MCF 10A (cell line): ENCODE results near the gene PRKN. TPM values are rescaled to one million over a fixed set of nuclear protein-coding genes. Genes with fewer than 3 reads are reported as not detected.

Source experiments
- BruUV-seq: library from RNA; stranded (reverse); fragments of 400-500 nt; replicated peaks from 2 replicates; lab custom pipeline; 2021; lab: Mats Ljungman, UMichigan
- CTCF ChIA-PET: fragments of 300-600 bp; sonication (Branson Sonifier 250); formaldehyde crosslinking; extraction: SDS; loops from one replicate; lab custom pipeline; 2021; ENCODE audit warnings: antibody characterized with exemption, inconsistent platforms; lab: Yijun Ruan, JAX
- POLR2A ChIA-PET: fragments of 300-600, 350-650 bp; sonication (Branson Sonifier 250); formaldehyde crosslinking; extraction: SDS; loops from one replicate; lab custom pipeline; 2020; ENCODE audit warnings: antibody characterized with exemption, inconsistent platforms; lab: Yijun Ruan, JAX
- DNase-seq: peaks from one replicate; pipeline ENCODE4 v3.0.0-alpha.2; 2018; ENCODE audit not compliant: unreplicated experiment
- H3K27ac Mint-ChIP-seq: one replicate; pipeline ENCODE4 v1.8.0; 2022; ENCODE audit warnings: mild to moderate bottlenecking, low read depth, mixed read lengths; ENCODE audit not compliant: unreplicated experiment
- H3K27me3 Mint-ChIP-seq: one replicate; pipeline ENCODE4 v1.8.0; 2022; ENCODE audit warnings: mixed read lengths; ENCODE audit not compliant: insufficient read depth, unreplicated experiment
- H3K36me3 Mint-ChIP-seq: one replicate; pipeline ENCODE4 v1.8.0; 2022; ENCODE audit warnings: mild to moderate bottlenecking, moderate library complexity, mixed read lengths; ENCODE audit not compliant: insufficient read depth, unreplicated experiment
- H3K4me1 Mint-ChIP-seq: one replicate; pipeline ENCODE4 v1.8.0; 2022; ENCODE audit warnings: mixed read lengths; ENCODE audit not compliant: insufficient read depth, unreplicated experiment
- H3K4me3 Mint-ChIP-seq: one replicate; pipeline ENCODE4 v1.8.0; 2022; ENCODE audit warnings: mild to moderate bottlenecking, moderate library complexity, mixed read lengths; ENCODE audit not compliant: unreplicated experiment
- H3K9me3 Mint-ChIP-seq: one replicate; pipeline ENCODE4 v1.8.0; 2022; ENCODE audit warnings: mixed read lengths; ENCODE audit not compliant: unreplicated experiment
- intact Hi-C: fragments of 100-400 bp; cut with micrococcal nuclease; formaldehyde crosslinking; loops from 2 replicates; pipeline ENCODE4 v1.14.1; 2022
- total RNA-seq: library from RNA; stranded (reverse); gene quantifications from 2 replicates; pipeline ENCODE4 v1.2.3, GENCODE V29; 2022
- TF ChIP-seq, protein P1 (sequence below): fragments of 200-600 bp; IDR thresholded peaks from one replicate; pipeline ENCODE4 v1.8.0; 2022; ENCODE audit warnings: antibody characterized with exemption, mild to moderate bottlenecking; ENCODE audit not compliant: unreplicated experiment

The PRKN gene
- total RNA-seq, 1 experiment from 2014 or later: 2.5 TPM

DNA sequence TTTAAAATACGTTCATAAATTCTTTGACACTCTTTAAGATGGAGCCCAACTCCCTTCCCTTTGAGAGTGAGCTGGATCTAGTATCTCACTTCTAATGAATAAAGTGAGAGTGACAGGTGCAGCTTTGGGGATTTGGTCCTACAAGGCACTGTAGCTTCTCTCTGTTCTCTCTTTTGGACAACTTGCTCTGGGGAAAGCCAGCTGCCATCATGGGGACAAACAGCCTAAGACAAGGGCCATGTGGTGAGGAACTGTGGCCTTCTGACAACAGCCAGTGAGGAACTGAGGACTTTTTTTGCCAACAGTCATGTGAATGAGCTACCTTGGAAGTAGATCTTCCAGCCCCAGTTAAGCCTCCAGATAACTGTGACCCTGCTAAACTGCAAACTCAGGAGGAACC, 1180.9 kb downstream of the PRKN start:
- Mint-ChIP-seq H3K36me3 (peaks cover 6% of the 10 kb centered on the region), H3K27ac (no peak overlapping the region), H3K27me3 (no peaks in the 10 kb centered on the region), H3K4me3 (no peak overlapping the region), H3K9me3 (peaks cover 13% of the 10 kb centered on the region), H3K4me1 (peaks cover 9% of the 10 kb centered on the region)
- intact Hi-C loops: no loop called here
- ChIA-PET POLR2A (no interaction called here), CTCF (interaction anchor here (0.6 kb wide), 1 partner anchor 12 kb away, joined by 4 read pairs; no protein-coding TSS in a partner anchor)
- no peak for DNase-seq
- no TSS peak for BruUV-seq
- TF ChIP-seq, protein P1, sequence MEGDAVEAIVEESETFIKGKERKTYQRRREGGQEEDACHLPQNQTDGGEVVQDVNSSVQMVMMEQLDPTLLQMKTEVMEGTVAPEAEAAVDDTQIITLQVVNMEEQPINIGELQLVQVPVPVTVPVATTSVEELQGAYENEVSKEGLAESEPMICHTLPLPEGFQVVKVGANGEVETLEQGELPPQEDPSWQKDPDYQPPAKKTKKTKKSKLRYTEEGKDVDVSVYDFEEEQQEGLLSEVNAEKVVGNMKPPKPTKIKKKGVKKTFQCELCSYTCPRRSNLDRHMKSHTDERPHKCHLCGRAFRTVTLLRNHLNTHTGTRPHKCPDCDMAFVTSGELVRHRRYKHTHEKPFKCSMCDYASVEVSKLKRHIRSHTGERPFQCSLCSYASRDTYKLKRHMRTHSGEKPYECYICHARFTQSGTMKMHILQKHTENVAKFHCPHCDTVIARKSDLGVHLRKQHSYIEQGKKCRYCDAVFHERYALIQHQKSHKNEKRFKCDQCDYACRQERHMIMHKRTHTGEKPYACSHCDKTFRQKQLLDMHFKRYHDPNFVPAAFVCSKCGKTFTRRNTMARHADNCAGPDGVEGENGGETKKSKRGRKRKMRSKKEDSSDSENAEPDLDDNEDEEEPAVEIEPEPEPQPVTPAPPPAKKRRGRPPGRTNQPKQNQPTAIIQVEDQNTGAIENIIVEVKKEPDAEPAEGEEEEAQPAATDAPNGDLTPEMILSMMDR: no peak

DNA sequence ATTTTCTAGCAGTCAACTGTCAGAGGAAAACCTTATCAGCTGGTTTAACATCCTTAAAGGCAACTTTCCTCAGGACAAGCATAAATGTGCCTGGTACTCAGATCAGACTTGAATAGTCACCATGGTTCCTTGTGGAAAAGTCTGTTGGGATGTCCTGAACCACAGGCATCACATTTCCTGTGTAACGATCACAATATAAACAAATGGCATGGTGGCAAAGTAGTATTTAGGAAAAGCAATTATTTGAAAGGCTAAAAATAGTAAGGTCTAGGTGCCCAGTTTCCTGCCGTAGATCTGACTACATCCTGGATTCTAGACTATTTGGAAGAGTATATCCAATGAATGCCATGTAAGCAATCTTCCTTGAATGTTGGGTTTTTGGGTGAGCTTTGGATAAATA, 1181.8 kb downstream of the PRKN start:
- intact Hi-C loops: no loop called here
- no peaks in the 10 kb centered on the region for H3K27me3 Mint-ChIP-seq
- H3K27ac Mint-ChIP-seq: no peak overlapping the region
- peaks cover 7% of the 10 kb centered on the region for H3K9me3 Mint-ChIP-seq
- H3K4me1 Mint-ChIP-seq: peaks cover 9% of the 10 kb centered on the region
- TF ChIP-seq, protein P1: no peak
- H3K4me3 Mint-ChIP-seq: no peak overlapping the region
- no peak for DNase-seq
- ChIA-PET CTCF (interaction anchor here (0.6 kb wide), 3 partner anchors 13 to 31 kb away, joined by 3 to 4 read pairs (median 3); no protein-coding TSS in a partner anchor), POLR2A (no interaction called here)
- peaks cover 6% of the 10 kb centered on the region for H3K36me3 Mint-ChIP-seq
- no TSS peak for BruUV-seq

- DNase-seq: no peak
- intact Hi-C loops: no loop called here
- BruUV-seq: no TSS peak
- Mint-ChIP-seq H3K27me3 (no peaks in the 10 kb centered on the region), H3K4me1 (peaks cover 2% of the 10 kb centered on the region), H3K36me3 (no peaks in the 10 kb centered on the region), H3K9me3 (no peaks in the 10 kb centered on the region), H3K4me3 (no peak overlapping the region), H3K27ac (no peak overlapping the region)
- POLR2A ChIA-PET: no interaction called here
- TF ChIP-seq, protein P1: no peak
- CTCF ChIA-PET: interaction anchor here (0.6 to 0.9 kb wide), 2 partner anchors 19 to 33 kb away, joined by 3 read pairs; no protein-coding TSS in a partner anchor
Measured at GRCh38 chr6:161544801-161545480, 1182.6 kb downstream of the PRKN start.

DNA sequence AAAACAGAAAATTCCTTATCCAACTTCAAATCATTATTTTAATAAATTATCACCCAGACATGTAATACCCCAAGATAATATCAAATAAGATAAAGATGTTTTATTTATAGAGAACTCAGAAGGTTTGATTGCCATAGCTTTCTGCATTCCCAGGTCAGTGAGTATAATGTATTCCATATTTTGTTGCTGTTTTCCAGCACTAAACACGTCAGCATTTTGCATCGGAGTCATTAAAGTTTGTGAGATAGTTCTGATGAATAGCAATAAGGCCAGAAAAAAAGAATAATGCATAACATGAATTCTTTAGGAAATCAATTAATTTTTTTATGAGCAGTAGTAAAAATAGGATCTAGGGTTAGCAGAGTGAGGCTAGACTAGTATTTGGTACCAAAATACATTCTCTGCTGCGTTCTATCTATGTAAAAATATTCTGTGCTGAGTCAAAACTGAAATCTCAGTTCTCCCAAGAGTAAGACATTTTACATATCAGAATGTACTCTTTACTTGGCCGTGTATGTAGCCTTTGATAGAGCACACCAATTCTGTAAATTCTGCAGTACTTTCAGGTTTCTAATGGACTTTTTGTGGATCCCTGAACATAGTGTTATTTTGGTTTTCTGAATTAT, 1183.8 kb downstream of the PRKN start:
- H3K27ac Mint-ChIP-seq: no peak overlapping the region

More for the DNA sequence above, 1183.8 kb downstream of the PRKN start:
- Mint-ChIP-seq H3K4me1 (no peaks in the 10 kb centered on the region), H3K27me3 (no peaks in the 10 kb centered on the region), H3K36me3 (no peaks in the 10 kb centered on the region), H3K4me3 (no peak overlapping the region), H3K9me3 (no peaks in the 10 kb centered on the region)
- no TSS peak for BruUV-seq
- DNase-seq: no peak
- ChIA-PET CTCF (no interaction called here), POLR2A (no interaction called here)
- TF ChIP-seq, protein P1: no peak
- intact Hi-C loops: no loop called here
